OCI-LY1 (cell line): ENCODE data around the gene UQCR11.

Experiments used
- EZH2 ChIP-seq: fragments of 200-600 bp; sonication (generic), shearing (Covaris generic); IDR thresholded peaks from 2 replicates; pipeline ENCODE4 v1.8.0; 2017; ENCODE audit warnings: borderline replicate concordance, mixed run types, mild to moderate bottlenecking, antibody characterized with exemption, low read length, moderate library complexity, mixed read lengths
- TF ChIP-seq, protein P1 (sequence below): fragments of 200-600 bp; sonication (generic), shearing (Covaris generic); IDR thresholded peaks from 2 replicates; pipeline ENCODE4 v1.5.1; 2017; ENCODE audit warnings: mild to moderate bottlenecking, antibody characterized with exemption, low read length, moderate library complexity, mixed read lengths

DNA sequence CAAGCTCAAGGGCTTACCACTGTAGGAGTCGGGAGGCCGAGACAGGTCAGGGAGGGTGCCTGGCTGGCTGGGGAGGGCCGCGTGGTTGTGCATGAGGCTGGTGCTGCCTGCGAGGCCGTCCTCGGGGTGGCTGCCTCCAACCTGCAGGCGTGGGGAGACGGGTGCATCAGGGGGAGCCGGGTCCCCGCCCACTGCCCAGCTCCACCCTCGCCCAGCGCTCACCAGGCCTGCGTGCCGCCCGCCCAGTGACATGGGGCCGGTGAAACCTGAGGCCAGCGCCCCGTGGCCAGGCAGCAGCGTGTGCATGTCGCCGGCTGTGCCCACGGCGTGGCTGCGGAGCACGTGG is 13.8 kb upstream of the UQCR11 start:
- TF ChIP-seq, protein P1, sequence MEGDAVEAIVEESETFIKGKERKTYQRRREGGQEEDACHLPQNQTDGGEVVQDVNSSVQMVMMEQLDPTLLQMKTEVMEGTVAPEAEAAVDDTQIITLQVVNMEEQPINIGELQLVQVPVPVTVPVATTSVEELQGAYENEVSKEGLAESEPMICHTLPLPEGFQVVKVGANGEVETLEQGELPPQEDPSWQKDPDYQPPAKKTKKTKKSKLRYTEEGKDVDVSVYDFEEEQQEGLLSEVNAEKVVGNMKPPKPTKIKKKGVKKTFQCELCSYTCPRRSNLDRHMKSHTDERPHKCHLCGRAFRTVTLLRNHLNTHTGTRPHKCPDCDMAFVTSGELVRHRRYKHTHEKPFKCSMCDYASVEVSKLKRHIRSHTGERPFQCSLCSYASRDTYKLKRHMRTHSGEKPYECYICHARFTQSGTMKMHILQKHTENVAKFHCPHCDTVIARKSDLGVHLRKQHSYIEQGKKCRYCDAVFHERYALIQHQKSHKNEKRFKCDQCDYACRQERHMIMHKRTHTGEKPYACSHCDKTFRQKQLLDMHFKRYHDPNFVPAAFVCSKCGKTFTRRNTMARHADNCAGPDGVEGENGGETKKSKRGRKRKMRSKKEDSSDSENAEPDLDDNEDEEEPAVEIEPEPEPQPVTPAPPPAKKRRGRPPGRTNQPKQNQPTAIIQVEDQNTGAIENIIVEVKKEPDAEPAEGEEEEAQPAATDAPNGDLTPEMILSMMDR = no peak
- no peak for TF ChIP-seq EZH2
